ENCODE results near the gene DCAF12. TPM values are rescaled to one million over a fixed set of nuclear protein-coding genes. Genes with fewer than 3 reads are reported as not detected.
A peak's percentile ranks its signal among the peaks of the same experiment; 100 is the strongest.

Gene DCAF12
- total and polyA plus RNA-seq, 11 donors = 5.6 to 29.4 (median 16.7) TPM

- DNase-seq (no peak), ATAC-seq (peak in 1 of 4 donors; percentile 33)
- H3K4me1 ChIP-seq = peaks cover 0 to 45% (median 13%) of the 10 kb centered on the region in 12 donors
- no peaks in the 10 kb centered on the region for H3K27me3 ChIP-seq
- no peaks in the 10 kb centered on the region for H3K9me3 ChIP-seq
- TF ChIP-seq POLR2A (IDR thresholded peaks at IDR 0.05) (no peak), CTCF (IDR thresholded peaks at IDR 0.05) (no peak)
- H3K4me3 ChIP-seq = no peak overlapping the region
- H3K36me3 ChIP-seq = peaks cover 0 to 66% (median 56%) of the 10 kb centered on the region in 9 donors
- intact Hi-C loops (cut with DNase I) = loop anchor here in 1 of 10 donors (10.0 kb wide), 1 partner anchor 168 kb away; no protein-coding TSS in a partner anchor
- peak overlapping the region in 10 of 12 donors; percentile 7 to 88 (median 54) for H3K27ac ChIP-seq
Observed at GRCh38 chr9:34086864-34087263, 39.6 kb downstream of the DCAF12 start.

DNA sequence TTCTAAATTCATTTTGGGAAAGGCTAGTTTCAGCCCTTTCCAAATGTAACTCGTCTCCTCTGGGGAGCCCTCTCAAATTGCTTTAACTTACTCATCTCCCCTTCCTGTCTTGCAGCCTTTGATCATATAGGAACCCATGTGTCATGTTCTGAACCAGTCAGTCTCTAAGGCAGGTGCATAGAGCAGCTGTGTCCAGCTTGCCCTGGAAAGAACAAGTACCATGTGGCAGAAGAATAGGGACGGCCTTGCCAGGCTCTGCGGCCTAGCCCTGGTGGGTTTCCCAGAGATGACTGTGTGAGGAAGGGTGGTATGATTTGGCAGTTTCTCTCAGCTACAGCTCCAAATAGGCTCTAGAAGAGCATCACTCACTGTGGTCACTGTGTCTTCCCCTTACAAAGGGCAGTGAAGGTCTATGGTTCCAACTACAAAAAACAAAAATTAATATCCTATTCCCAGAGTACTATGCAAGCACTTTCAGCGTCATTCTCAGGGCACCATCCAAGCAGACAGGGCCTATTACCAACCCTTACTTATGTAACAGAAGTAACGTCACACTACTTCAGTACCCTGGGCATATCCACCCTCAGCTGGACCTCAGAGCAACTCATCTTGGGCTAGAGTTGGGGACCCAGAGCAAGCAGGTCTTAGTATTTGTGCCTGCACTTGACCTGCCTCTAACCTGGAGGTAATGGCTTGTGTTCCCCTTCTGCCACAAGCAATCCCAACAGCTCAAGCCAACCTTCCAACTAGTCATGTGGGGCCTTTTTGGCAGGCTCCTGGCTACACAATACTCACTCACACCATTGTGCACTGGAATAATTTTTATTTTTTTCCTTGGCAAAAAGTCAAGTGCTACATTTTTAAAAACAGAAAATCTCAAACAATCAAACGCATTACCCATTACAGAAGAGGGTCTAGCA lies 40.7 kb downstream of the DCAF12 start:
- no peaks in the 10 kb centered on the region for H3K9me3 ChIP-seq
- WGBS, 4 donors = 77 to 79% (median 78%) methylated on average over 6 of the region's 6 CpGs
- peak overlapping the region; percentile 28 to 88 (median 53) for H3K27ac ChIP-seq
- intact Hi-C loops (cut with DNase I) = loop anchor here in 1 of 10 donors (10.0 kb wide), 1 partner anchor 169 kb away; no protein-coding TSS in a partner anchor
- H3K4me3 ChIP-seq = no peak overlapping the region
- peaks cover 0 to 56% (median 46%) of the 10 kb centered on the region in 9 donors for H3K36me3 ChIP-seq
- TF ChIP-seq POLR2A (IDR thresholded peaks at IDR 0.05) = no peak
- DNase-seq = peak in 3 of 5 donors; percentile 20 to 45 (median 30)
- no peaks in the 10 kb centered on the region for H3K27me3 ChIP-seq
- H3K4me1 ChIP-seq = peaks cover 0 to 45% (median 13%) of the 10 kb centered on the region in 12 donors
- peak; percentile 37 to 75 (median 50) for ATAC-seq

- Histone ChIP-seq H3K9me3 (no peaks in the 10 kb centered on the region), H3K4me1 (peaks cover 0 to 45% (median 13%) of the 10 kb centered on the region in 12 donors), H3K36me3 (peaks cover 0 to 44% (median 35%) of the 10 kb centered on the region in 9 donors), H3K27me3 (no peaks in the 10 kb centered on the region), H3K4me3 (no peak overlapping the region), H3K27ac (peak overlapping the region; percentile 22 to 88 (median 53))
- no peak for TF ChIP-seq POLR2A (IDR thresholded peaks at IDR 0.05)
- no peak for TF ChIP-seq CTCF (IDR thresholded peaks at IDR 0.05)
- ATAC-seq = peak; percentile 65 to 80 (median 75)
- intact Hi-C loops (cut with DNase I) = loop anchor here in 1 of 10 donors (10.0 kb wide), 1 partner anchor 170 kb away; no protein-coding TSS in a partner anchor
- 19 to 50% (median 34%) methylated on average over 1 of the region's 1 CpG for WGBS, 4 donors
- DNase-seq = peak in 4 of 5 donors; percentile 24 to 80 (median 38)
Observed at GRCh38 chr9:34084562-34084961, 41.9 kb downstream of the DCAF12 start.

DNA sequence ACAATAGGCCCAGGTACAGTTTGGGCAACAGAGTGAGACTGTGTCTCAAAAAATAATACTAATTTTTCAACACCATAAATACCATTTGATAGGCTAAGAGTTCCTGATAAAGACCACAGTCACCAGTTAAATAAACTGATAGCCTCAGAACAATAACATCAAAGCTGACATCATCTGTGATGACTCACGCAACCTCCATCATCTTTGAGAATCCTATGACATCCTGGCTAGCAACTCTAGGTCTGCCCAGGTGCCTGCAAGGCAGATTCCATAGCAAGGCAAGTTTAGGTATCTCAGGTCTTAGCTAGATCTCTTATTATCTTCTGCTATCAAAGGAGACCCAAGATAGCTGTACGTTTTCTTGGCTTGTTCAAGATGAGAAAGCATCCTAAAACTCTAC lies 47.3 kb downstream of the DCAF12 start:
- no peak for TF ChIP-seq POLR2A (IDR thresholded peaks at IDR 0.05)
- no peak for TF ChIP-seq CTCF (IDR thresholded peaks at IDR 0.05)
- ATAC-seq (no peak), DNase-seq (no peak)
- intact Hi-C loops (cut with DNase I) = loop anchor here in 6 of 10 donors (10.0 kb wide), 3 partner anchors 64 to 264 kb away; partner anchors contain the start of gene UBE2R2 (in 4 of the 6)
- Histone ChIP-seq H3K36me3 (no peaks in the 10 kb centered on the region), H3K27me3 (no peaks in the 10 kb centered on the region), H3K27ac (no peak overlapping the region), H3K4me1 (peaks cover 0 to 14% (median under 1%) of the 10 kb centered on the region in 12 donors), H3K4me3 (no peak overlapping the region), H3K9me3 (no peaks in the 10 kb centered on the region)
- 78 to 81% (median 79%) methylated on average over 2 of the region's 2 CpGs for WGBS, 4 donors

Data from heart left ventricle (tissue), 16 donors.